K562 (cell line): ENCODE measurements around the gene NVL.

ENCODE experiments used
- CTCF ChIP-seq, 3 experiments: IDR thresholded peaks in 2 of 3; conservative IDR thresholded peaks in 1 of 3; 2 replicates each; pipeline ENCODE4 v1.5.1; 2011 to 2012; ENCODE audit warnings: low read length in 3 of 3, mild to moderate bottlenecking in 3 of 3, control low read depth in 2 of 3, improper control_type of control experiment in 1 of 3, inconsistent platforms in 1 of 3, low read depth in 1 of 3, mixed read lengths in 1 of 3, moderate library complexity in 1 of 3; ENCODE audit not compliant: insufficient read depth in 2 of 3
- EHMT2 ChIP-seq: fragments of 450-650 bp; IDR thresholded peaks from 2 replicates; pipeline ENCODE4 v1.6.1; 2018; ENCODE audit warnings: antibody characterized with exemption
- FOSL1 ChIP-seq: fragments of 200-800 bp; sonication (Bioruptor generic); conservative IDR thresholded peaks from 2 replicates; pipeline ENCODE4 v1.6.1; 2016; ENCODE audit warnings: missing genetic modification characterization, missing compliant biosample characterization
- JUNB ChIP-seq: fragments of 450-650 bp; formaldehyde crosslinking; conservative IDR thresholded peaks from 2 replicates; pipeline ENCODE4 v1.4.0; 2020; ENCODE audit warnings: mild to moderate bottlenecking
- JUND ChIP-seq, 2 experiments: IDR thresholded peaks; 2 replicates in 1 of 2; 3 replicates in 1 of 2; pipeline ENCODE4 v1.6.1; 2011; ENCODE audit warnings: borderline replicate concordance in 2 of 2, low read depth in 2 of 2, low read length in 2 of 2, improper control_type of control experiment in 1 of 2, missing biosample characterization in 1 of 2, missing genetic modification characterization in 1 of 2, missing genetic modification reagents in 1 of 2
- MLX ChIP-seq, 2 experiments: fragments of 450-650 bp in 1 of 2; sonication (generic) in 1 of 2; formaldehyde crosslinking; conservative IDR thresholded peaks; 2 replicates each; pipeline versions ENCODE4 v1.4.0 to v1.8.1; 2020 to 2022; ENCODE audit warnings: mild to moderate bottlenecking in 1 of 2, missing genetic modification reagents in 1 of 2
- PKNOX1 ChIP-seq: fragments of 450-650 bp; IDR thresholded peaks from 2 replicates; pipeline ENCODE4 v1.6.1; 2016
- RBM39 ChIP-seq: fragments of 200-400 bp; formaldehyde crosslinking; optimal IDR thresholded peaks from 2 replicates; pipeline ENCODE3; 2018; ENCODE audit warnings: low read depth, low read length
- ZNF140 ChIP-seq: fragments of 250-450 bp; sonication (Bioruptor Pico); IDR thresholded peaks from 2 replicates; pipeline ENCODE4 v1.8.0; 2021; ENCODE audit warnings: moderate library complexity, mild to moderate bottlenecking, inconsistent platforms
- ZNF232 ChIP-seq: sonication (generic); formaldehyde crosslinking; IDR thresholded peaks from 2 replicates; pipeline ENCODE4 v1.8.0; 2022; ENCODE audit warnings: mild to moderate bottlenecking, missing genetic modification reagents

- TF ChIP-seq CTCF (IDR thresholded peaks at IDR 0.05 in 2 of 3, conservative IDR thresholded peaks at IDR 0.05 in 1 of 3; ENCODE audit: insufficient read depth in 2 of 3, low read depth in 1 of 3, low read length in 3 of 3) (no peak), ZNF232 (no peak), FOSL1 (tag) (no peak), ZNF140 (CRISPR knock-in tag) (no peak), EHMT2 (no peak), MLX (CRISPR knock-in tag; conservative IDR thresholded peaks at IDR 0.05) (no peak), JUNB (CRISPR knock-in tag) (no peak), PKNOX1 (no peak), RBM39 (no peak), JUND (IDR thresholded peaks at IDR 0.05; ENCODE audit: borderline replicate concordance, low read depth, low read length) (no peak), JUND (tag; IDR thresholded peaks at IDR 0.05; ENCODE audit: borderline replicate concordance, low read depth, low read length) (no peak)
Observed at GRCh38 chr1:224189561-224189960, 140.4 kb downstream of the NVL start.
